GM12878 (cell line): ENCODE results near the gene TRPM7. TPM values are rescaled to one million over a fixed set of nuclear protein-coding genes. Genes with fewer than 3 reads are reported as not detected.

Experiments
- ATAC-seq: fragments of 200-7000 bp; cut with Tn5 transposase; 3 replicates; pipeline ENCODE4 v1.9.1; 2020; ENCODE audit warnings: mild to moderate bottlenecking, moderate library complexity
- BruUV-seq: library from RNA; stranded (reverse); fragments of 400-500 nt; replicated peaks from 2 replicates; lab custom pipeline; 2021; lab: Mats Ljungman, UMichigan
- CTCF ChIA-PET: fragments of 300-600 bp; sonication (Branson Sonifier 250); formaldehyde crosslinking; extraction: SDS; loops from one replicate; lab custom pipeline; 2021; ENCODE audit warnings: inconsistent platforms; lab: Yijun Ruan, JAX
- POLR2A ChIA-PET: fragments of 350-600 bp; formaldehyde crosslinking; extraction: SDS; loops from one replicate; lab custom pipeline; 2021; ENCODE audit warnings: inconsistent platforms; lab: Charles Lee
- RAD21 ChIA-PET: fragments of 300-600 bp; sonication (Branson Sonifier 250); formaldehyde crosslinking; loops from one replicate; lab custom pipeline; 2023; ENCODE audit warnings: antibody characterized with exemption; ENCODE audit not compliant: unreplicated experiment; lab: Charles Lee
- SMC1A ChIA-PET: fragments of 300-600 bp; sonication (Branson Sonifier 250); formaldehyde crosslinking; loops from one replicate; lab custom pipeline; 2023; ENCODE audit not compliant: unreplicated experiment, uncharacterized antibody; lab: Charles Lee
- DNase-seq: peaks from one replicate; pipeline ENCODE4 v3.0.0-alpha.2; 2011; ENCODE audit warnings: low read depth, low spot score
- FAIRE-seq: peaks from 3 replicates; lab custom pipeline; 2011; peaks lifted over from hg19 to GRCh38; lab: Jason Lieb, UNC
- H2AFZ ChIP-seq: 2 replicates; pipeline ENCODE4 v1.6.0; 2011; ENCODE audit warnings: low read depth, low read length, control low read depth; ENCODE audit not compliant: control insufficient read depth
- H3K27ac ChIP-seq: 2 replicates; pipeline ENCODE4 v1.5.1; 2011; ENCODE audit warnings: control low read depth; ENCODE audit not compliant: control insufficient read depth, insufficient read depth
- H3K27me3 ChIP-seq, 2 experiments: replicated peaks in 1 of 2; 2 replicates each; pipeline versions ENCODE4 v1.6.0 to v1.6.1; 2011; ENCODE audit warnings: low read length in 1 of 2; ENCODE audit not compliant: control insufficient read depth in 2 of 2, insufficient read depth in 2 of 2
- H3K36me3 ChIP-seq, 2 experiments: 2 replicates each; pipeline ENCODE4 v1.5.1; 2011; ENCODE audit warnings: low read length in 1 of 2; ENCODE audit not compliant: control insufficient read depth in 2 of 2, insufficient read depth in 2 of 2
- H3K4me1 ChIP-seq: 2 replicates; pipeline ENCODE4 v1.6.1; 2011; ENCODE audit warnings: mild to moderate bottlenecking, low read length, moderate library complexity, mixed read lengths; ENCODE audit not compliant: control insufficient read depth, insufficient read depth
- H3K4me2 ChIP-seq: 2 replicates; pipeline ENCODE4 v1.6.0; 2011; ENCODE audit warnings: control low read depth; ENCODE audit not compliant: control insufficient read depth, insufficient read depth
- H3K4me3 ChIP-seq: fragments of 200-600 bp; sonication (generic); 2 replicates; pipeline ENCODE4 v1.5.1; 2016
- H3K79me2 ChIP-seq: 2 replicates; pipeline ENCODE4 v1.6.0; 2011; ENCODE audit warnings: low read length; ENCODE audit not compliant: control insufficient read depth, insufficient read depth
- H3K9ac ChIP-seq: 2 replicates; pipeline ENCODE4 v1.8.0; 2011; ENCODE audit warnings: low read length, control low read depth, mixed read lengths; ENCODE audit not compliant: control insufficient read depth, insufficient read depth
- H3K9me3 ChIP-seq: replicated peaks from 3 replicates; pipeline ENCODE4 v1.5.1; 2011; ENCODE audit warnings: mild to moderate bottlenecking, low read length; ENCODE audit not compliant: control insufficient read depth, insufficient read depth
- H4K20me1 ChIP-seq: 2 replicates; pipeline ENCODE4 v1.6.0; 2011; ENCODE audit not compliant: control insufficient read depth, insufficient read depth
- HDAC2 ChIP-seq: fragments of 200-600 bp; sonication (generic); IDR thresholded peaks from 2 replicates; pipeline ENCODE4 v1.6.1; 2017
- STAT3 ChIP-seq: IDR thresholded peaks from 2 replicates; pipeline ENCODE4 v1.6.1; 2011; ENCODE audit warnings: low read depth, low read length, improper control_type of control experiment
- TBL1XR1 ChIP-seq: IDR thresholded peaks from 2 replicates; pipeline ENCODE4 v1.6.1; 2012; ENCODE audit warnings: low read depth, low read length, improper control_type of control experiment
- ZBTB4 ChIP-seq: fragments of 450-650 bp; formaldehyde crosslinking; IDR thresholded peaks from 2 replicates; pipeline ENCODE4 v1.4.0; 2022; ENCODE audit warnings: mild to moderate bottlenecking, moderate library complexity
- WGBS: methylation state at CpG from one replicate; pipeline ENCODE4 v1.1.6; 2016; ENCODE audit warnings: low lambda C conversion rate; ENCODE audit not compliant: insufficient replicate concordance, insufficient coverage; ENCODE audit errors: missing lambda C conversion rate; 5-methylcytosine and 5-hydroxymethylcytosine counted together
- in situ Hi-C: fragments of 300-500 bp; cut with MboI; formaldehyde crosslinking; loops from 9 replicates; pipeline ENCODE4 v1.14.3; 2018; ENCODE audit warnings: mixed read lengths
- intact Hi-C: fragments of 100-400 bp; cut with micrococcal nuclease; formaldehyde crosslinking; loops from one replicate; pipeline ENCODE4 v1.14.2; 2022; ENCODE audit not compliant: unreplicated experiment
- polyA plus RNA-seq, 11 experiments: library from polyadenylated mRNA; depleted of rRNA in 4 of 11; unstranded in 6 of 11; stranded (reverse) in 5 of 11; fragments of >200 nt; fragmentation: Nextera tagmentation in 4 of 11; fragmentation: Illumina TruSeq in 1 of 11; extraction: Ambion mirVana in 4 of 11; extraction: Trizol in 1 of 11; gene quantifications; 1 replicate in 1 of 11; 2 replicates in 10 of 11; pipeline versions ENCODE4 v1.2.1 to v1.2.3, GENCODE V29; 2011 to 2016; ENCODE audit warnings: inconsistent platforms in 2 of 11, missing spikeins in 2 of 11, low read depth in 1 of 11
- total RNA-seq, 4 experiments: library from RNA; depleted of rRNA in 3 of 4; stranded (reverse); fragments of >200 nt in 3 of 4; fragmentation: Illumina TruSeq in 1 of 4; extraction: Trizol in 1 of 4; gene quantifications; 2 replicates each; pipeline versions ENCODE4 v1.2.1 to v1.2.3, GENCODE V29; 2013 to 2021

TRPM7 gene
- total and polyA plus RNA-seq, 10 of the 15 experiments (the other 5 are each of a cell fraction or from before 2014, with no cell fraction given), result 4.5 to 49.7 (median 22.5) TPM

GRCh38 chr15:50523851-50524251 lies 162.7 kb downstream of the TRPM7 start:
- ChIA-PET RAD21 (no interaction called here), SMC1A (no interaction called here), CTCF (no interaction called here), POLR2A (no interaction called here)
- no peaks in the 10 kb centered on the region for H3K9me3 ChIP-seq
- TF ChIP-seq TBL1XR1 (no peak), ZBTB4 (CRISPR knock-in tag) (no peak), STAT3 (no peak), HDAC2 (no peak)
- DNase-seq (no peak), ATAC-seq (no peak), FAIRE-seq (no peak)
- no peaks in the 10 kb centered on the region for H3K79me2 ChIP-seq
- H3K36me3 ChIP-seq, result no peaks in the 10 kb centered on the region
- WGBS, result 75% methylated on average over 5 of the region's 5 CpGs
- intact Hi-C loops, result no loop called here
- no peak overlapping the region for H3K27ac ChIP-seq
- H3K9ac ChIP-seq, result no peak overlapping the region
- no peak overlapping the region for H2AFZ ChIP-seq
- H4K20me1 ChIP-seq, result no peaks in the 10 kb centered on the region
- no peaks in the 10 kb centered on the region for H3K27me3 ChIP-seq
- H3K4me1 ChIP-seq, result no peaks in the 10 kb centered on the region
- H3K4me3 ChIP-seq, result no peak overlapping the region
- BruUV-seq, result no TSS peak
- in situ Hi-C loops, result no loop called here
- H3K4me2 ChIP-seq, result no peak overlapping the region
